ENCODE results near the gene SIGLEC11.

The SIGLEC11 gene

DNA sequence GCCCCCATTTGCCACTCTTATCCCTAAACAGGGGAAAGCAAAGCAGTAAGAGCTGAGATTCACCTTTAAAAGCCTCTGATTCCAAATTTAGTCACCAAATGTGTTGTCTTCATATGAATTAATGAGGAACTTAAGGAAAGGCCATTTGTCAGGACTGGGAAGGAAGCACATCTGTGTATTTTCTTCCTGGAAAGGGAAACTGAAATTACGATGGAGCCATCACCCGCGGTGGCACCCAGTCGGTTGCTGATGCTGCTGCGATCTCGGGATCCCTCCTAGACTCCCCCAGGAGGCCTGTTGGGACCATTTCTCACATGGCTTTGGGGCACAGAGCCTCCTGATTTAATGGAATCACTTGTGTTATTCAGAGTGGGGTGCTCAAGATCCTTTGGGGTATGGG is 56.8 kb downstream of the SIGLEC11 start:
- DNase-seq (ENCODE audit: low read depth in 2 of 2): no peak
